ENCODE measurements around the gene ROR2. TPM values are rescaled to one million over a fixed set of nuclear protein-coding genes. Genes with fewer than 3 reads are reported as not detected.
A peak's percentile ranks its signal among the peaks of the same experiment; 100 is the strongest.

The ROR2 gene
- total RNA-seq, 1 experiment from 2014 or later, result 2.7 TPM

- no CpG with 5 or more reads among the region's 3 CpGs for WGBS (ENCODE audit: extremely low coverage, insufficient read length, low lambda C conversion rate)
- Histone ChIP-seq H4K20me1 (ENCODE audit: control insufficient read depth, insufficient read depth, insufficient read length) (no peaks in the 10 kb centered on the region), H2BK12ac (ENCODE audit: insufficient read length, low read depth, low read length) (no peak overlapping the region), H3K56ac (ENCODE audit: insufficient read length, low read depth, low read length) (no peak overlapping the region), H2AK5ac (ENCODE audit: insufficient read length, low read length) (no peak overlapping the region), H3K18ac (ENCODE audit: insufficient read length, low read depth, low read length) (no peak overlapping the region), H4K91ac (ENCODE audit: insufficient read length, low read depth, low read length) (no peak overlapping the region), H2BK5ac (ENCODE audit: insufficient read length, low read length) (no peak overlapping the region), H2BK15ac (ENCODE audit: low read depth, low read length) (no peak overlapping the region), H4K5ac (ENCODE audit: insufficient read length, low read depth, low read length) (no peak overlapping the region), H3K79me2 (ENCODE audit: insufficient read depth, low read length) (no peaks in the 10 kb centered on the region), H3K4me1 (ENCODE audit: insufficient read depth, low read length) (no peaks in the 10 kb centered on the region), H3K23ac (ENCODE audit: insufficient read length, low read depth, low read length) (no peak overlapping the region), H2AFZ (ENCODE audit: low read length) (no peak overlapping the region), H3K79me1 (ENCODE audit: insufficient read depth, low read depth, low read length, poor library complexity, severe bottlenecking) (no peaks in the 10 kb centered on the region), H2BK120ac (ENCODE audit: low read depth, low read length, poor library complexity, severe bottlenecking) (no peak overlapping the region), H3K23me2 (ENCODE audit: insufficient read length, low read depth, low read length, poor library complexity, severe bottlenecking) (no peaks in the 10 kb centered on the region), H2BK20ac (ENCODE audit: low read depth, low read length, poor library complexity, severe bottlenecking) (no peak overlapping the region), H3K27me3 (ENCODE audit: insufficient read depth, low read length) (no peaks in the 10 kb centered on the region), H3K9me3 (ENCODE audit: control insufficient read depth, low read depth, low read length) (no peaks in the 10 kb centered on the region), H3K14ac (ENCODE audit: insufficient read depth, low read length) (no peak overlapping the region), H3T11ph (ENCODE audit: low read length) (no peak overlapping the region), H3K9ac (ENCODE audit: extremely low read depth, insufficient read length, low read length) (no peak overlapping the region), H3K27ac (ENCODE audit: insufficient read length, low read depth, low read length) (no peak overlapping the region), H3K4me2 (ENCODE audit: insufficient read depth, insufficient read length, low read length) (no peak overlapping the region), H3K4ac (ENCODE audit: low read depth, low read length) (no peak overlapping the region), H4K8ac (replicated peaks; ENCODE audit: insufficient read length, low read depth, low read length) (no peak overlapping the region)
- no peaks in the 10 kb centered on the region for H3K36me3 Mint-ChIP-seq (ENCODE audit: insufficient read depth in 1 of 3, low read depth in 3 of 3)
- no peak for TF ChIP-seq CTCF (conservative IDR thresholded peaks at IDR 0.05)
- no peaks in the 10 kb centered on the region for H3K9me3 Mint-ChIP-seq
- no peaks in the 10 kb centered on the region; the same call in 1 of the 2 replicates for H3K27me3 Mint-ChIP-seq (ENCODE audit: low read depth)
- peak overlapping the region in 1 of 3 experiments; percentile 90; a peak in 4 of 7 replicates for H3K27ac Mint-ChIP-seq
- DNase-seq, result no peak
- no peak overlapping the region for H3K4me3 Mint-ChIP-seq
- H3K4me1 Mint-ChIP-seq, result peaks cover 0 to 7% of the 10 kb centered on the region in 2 experiments; a peak in 2 of 4 replicates
These were observed 358.4 kb downstream of the ROR2 start for GRCh38 chr9:91591627-91592026.
